AG09309 (cell line): ENCODE measurements around the gene ZNF654.
"Not testable (repeated sequence)": the region's sequence is repeated elsewhere in the genome, so short reads cannot be mapped to it uniquely, and the experiment has no call there.

Experiments used
- DNase-seq: peaks from one replicate; pipeline ENCODE4 v3.0.0-alpha.2; 2010; ENCODE audit warnings: low read depth
- H3K4me3 ChIP-seq: 2 replicates; pipeline ENCODE4 v1.5.1; 2011; ENCODE audit warnings: mild to moderate bottlenecking, low read depth, low read length, moderate library complexity; ENCODE audit not compliant: control insufficient read depth
- CTCF ChIP-seq: IDR thresholded peaks from 2 replicates; pipeline ENCODE4 v1.5.1; 2011; ENCODE audit warnings: mild to moderate bottlenecking, low read depth, low read length, inconsistent platforms; ENCODE audit not compliant: insufficient read depth, control insufficient read depth; ENCODE audit errors: missing control alignments

Gene ZNF654

GRCh38 chr3:88058581-88059379, at the start of gene ZNF654, which contains the start of gene CGGBP1:
Gene ZNF654 (plus strand): TSS chr3:88059255. CDS start chr3:88059320, 65 bp downstream.
Gene CGGBP1 (minus strand): TSS chr3:88059005. CDS start chr3:88055976, 3,029 bp downstream.
- DNase-seq: peak; percentile 97
- no peak for TF ChIP-seq CTCF
- H3K4me3 ChIP-seq: peak within 1 kb of the TSS; percentile 100

GRCh38 chr3:88010810-88011209, 48.2 kb upstream of the ZNF654 start:
- no peak overlapping the region for H3K4me3 ChIP-seq
- no peak for DNase-seq
- no peak for TF ChIP-seq CTCF

- no peak for DNase-seq
- H3K4me3 ChIP-seq: no peak overlapping the region
- TF ChIP-seq CTCF: no peak
Measured at GRCh38 chr3:88013592-88013991, 45.5 kb upstream of the ZNF654 start.

GRCh38 chr3:88015656-88016055, 43.4 kb upstream of the ZNF654 start:
- H3K4me3 ChIP-seq, DNase-seq: not testable (repeated sequence)

- no peak overlapping the region for H3K4me3 ChIP-seq
- TF ChIP-seq CTCF: no peak
- DNase-seq: no peak
Measured at GRCh38 chr3:88019024-88019423, 40.0 kb upstream of the ZNF654 start.

GRCh38 chr3:88025001-88025552, 34.0 kb upstream of the ZNF654 start:
- no peak overlapping the region for H3K4me3 ChIP-seq
- DNase-seq: no peak
- no peak for TF ChIP-seq CTCF

GRCh38 chr3:88028876-88029275, 30.2 kb upstream of the ZNF654 start:
- TF ChIP-seq CTCF: no peak
- H3K4me3 ChIP-seq: no peak overlapping the region
- DNase-seq: no peak
